Activated CD4-positive, CD25-positive, alpha-beta regulatory T cell treated with anti-CD3 and anti-CD28 coated beads, Interleukin-2, amount 50 U/mL, for 24 hours (primary cell): ENCODE measurements around the gene ADAMTS15.
"Not testable (repeated sequence)": the region's sequence is repeated elsewhere in the genome, so short reads cannot be mapped to it uniquely, and the experiment has no call there.

ENCODE experiments used
- ATAC-seq, 2 donors: fragments of 150-1000 bp; cut with Tn5 transposase; one replicate each; pipeline ENCODE4 v1.10.0; 2021; ENCODE audit warnings: mild to moderate bottlenecking in 1 of 2, moderate library complexity in 1 of 2

The ADAMTS15 gene

DNA sequence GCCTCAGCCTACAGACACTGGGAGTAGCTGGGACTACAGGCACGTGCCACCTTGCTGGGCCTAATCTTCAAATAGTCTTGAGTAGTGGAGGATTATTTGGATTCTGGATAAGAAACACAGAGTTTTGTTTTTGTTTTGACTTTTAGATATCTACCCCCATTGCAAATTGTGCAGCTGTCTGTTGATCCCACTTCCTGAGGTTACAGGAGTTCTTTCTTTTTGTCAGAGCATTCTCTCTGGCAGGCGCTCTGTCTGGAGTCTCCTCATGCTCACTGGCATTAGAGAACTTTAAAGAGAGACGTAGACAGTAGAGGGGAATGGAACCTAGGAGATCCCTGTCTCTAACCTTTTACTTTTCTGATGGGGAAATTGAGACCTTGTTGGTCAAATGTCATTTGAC is 12.3 kb upstream of the ADAMTS15 start:
- no peak for ATAC-seq

DNA sequence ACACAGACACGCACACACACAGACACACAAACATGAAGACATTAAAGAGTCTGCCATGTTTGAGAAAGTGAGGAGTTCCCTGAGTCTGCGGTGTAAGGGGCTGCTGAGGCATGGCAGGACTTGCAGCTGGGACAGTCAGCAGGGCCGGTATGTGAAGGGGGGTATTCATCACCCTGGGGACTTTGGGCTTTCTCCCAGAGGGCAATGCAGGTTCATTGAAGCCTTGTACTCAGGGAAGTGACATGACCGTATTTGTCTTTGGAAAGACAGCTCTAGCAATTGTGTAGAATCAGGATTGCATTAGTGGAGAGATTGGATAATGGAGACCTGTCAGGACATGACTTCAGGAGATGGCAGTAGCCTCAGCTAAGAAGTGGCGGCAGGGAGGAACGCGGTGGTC is 10.6 kb upstream of the ADAMTS15 start:
- no peak for ATAC-seq

DNA sequence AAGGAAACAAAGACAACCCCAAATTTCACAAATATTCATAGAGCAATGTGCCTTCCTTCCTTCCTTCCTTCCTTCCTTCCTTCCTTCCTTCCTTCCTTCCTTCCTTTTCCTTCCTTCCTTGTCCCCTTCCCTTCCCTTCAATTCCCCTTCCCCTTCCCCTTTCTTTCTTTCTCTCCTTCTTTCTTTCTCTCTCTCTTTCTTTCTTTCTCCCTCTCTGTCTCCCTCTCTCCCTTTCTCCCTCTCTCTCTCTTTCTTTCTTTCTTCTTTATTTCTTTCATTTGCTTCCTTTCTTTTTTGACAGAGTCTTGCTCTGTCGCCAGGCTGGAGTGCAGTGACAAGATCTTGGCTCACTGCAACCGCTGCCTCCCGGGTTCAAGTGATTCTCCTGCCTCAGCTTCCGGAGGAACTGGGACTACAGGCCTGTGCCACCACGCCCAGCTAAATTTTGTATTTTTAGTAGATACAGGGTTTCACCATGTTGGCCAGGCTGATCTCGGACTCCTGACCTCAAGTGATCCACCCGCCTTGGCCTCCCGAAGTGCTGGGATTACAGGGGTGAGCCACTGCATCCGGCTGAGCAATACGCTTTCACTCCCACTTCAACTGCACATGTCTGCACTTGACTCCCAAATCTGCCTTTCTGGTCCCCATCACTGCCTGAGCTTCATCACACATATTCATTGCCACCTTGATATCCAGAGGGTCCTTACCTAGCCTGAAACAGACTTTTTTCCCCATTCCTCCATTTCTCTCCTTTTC is 9.9 kb upstream of the ADAMTS15 start:
- not testable (repeated sequence) for ATAC-seq

DNA sequence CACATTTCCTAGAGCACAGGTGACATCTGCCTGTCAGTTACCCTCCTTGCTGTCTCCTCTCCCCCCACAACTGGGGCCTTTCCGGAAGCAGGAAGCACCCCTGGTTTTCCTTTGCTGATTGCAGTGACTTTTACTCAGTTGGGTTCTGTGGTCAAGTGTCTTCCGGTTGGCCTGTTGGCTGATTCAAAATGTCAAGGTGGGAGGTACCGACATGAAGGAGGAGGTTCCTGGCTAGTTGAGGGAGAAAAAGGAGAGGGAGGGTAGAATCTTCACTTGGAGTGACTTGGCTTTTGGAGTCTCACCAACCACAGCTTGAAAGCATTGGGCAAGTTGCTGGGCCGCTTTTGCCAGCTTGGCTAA is 9.3 kb upstream of the ADAMTS15 start:
- no peak for ATAC-seq

DNA sequence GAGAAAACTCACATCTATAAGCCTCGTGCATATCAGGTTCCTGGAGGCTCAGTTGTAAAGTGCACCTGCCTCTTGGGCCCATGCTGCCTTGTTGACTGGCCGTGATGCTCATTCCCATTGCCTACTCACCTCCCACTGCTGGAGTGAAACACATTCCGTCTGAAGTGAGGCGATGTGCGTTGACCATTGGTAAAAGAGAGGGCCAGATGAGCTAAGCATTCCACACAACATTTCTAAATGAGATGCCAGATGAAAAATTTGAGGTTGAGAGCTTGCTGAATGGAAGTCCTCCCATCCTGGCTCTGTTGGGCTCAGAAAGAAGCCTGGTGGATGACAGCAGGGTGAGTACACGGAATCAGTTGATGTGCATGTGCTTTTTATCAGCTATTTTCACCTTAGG is 8.6 kb upstream of the ADAMTS15 start:
- no peak for ATAC-seq

DNA sequence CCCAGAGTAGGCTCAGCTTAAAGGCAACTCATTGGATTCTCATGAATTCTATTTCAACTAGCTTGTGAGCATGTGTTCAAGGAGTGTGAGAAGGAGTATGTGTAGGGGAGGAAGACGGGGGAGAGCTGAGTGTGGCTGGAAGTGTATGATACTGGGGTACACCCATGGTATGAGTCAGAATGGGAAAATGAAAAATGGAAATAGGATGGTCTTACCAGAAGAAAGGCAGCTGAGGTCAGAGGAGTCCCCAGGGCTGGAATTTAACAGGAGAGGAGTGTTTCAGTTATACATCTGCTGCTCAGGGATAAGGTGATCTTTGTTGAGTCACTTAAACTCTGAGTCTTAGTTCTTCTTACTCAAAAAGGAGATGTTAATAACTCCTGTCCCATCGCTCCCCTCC is 6.7 kb upstream of the ADAMTS15 start:
- ATAC-seq: no peak

DNA sequence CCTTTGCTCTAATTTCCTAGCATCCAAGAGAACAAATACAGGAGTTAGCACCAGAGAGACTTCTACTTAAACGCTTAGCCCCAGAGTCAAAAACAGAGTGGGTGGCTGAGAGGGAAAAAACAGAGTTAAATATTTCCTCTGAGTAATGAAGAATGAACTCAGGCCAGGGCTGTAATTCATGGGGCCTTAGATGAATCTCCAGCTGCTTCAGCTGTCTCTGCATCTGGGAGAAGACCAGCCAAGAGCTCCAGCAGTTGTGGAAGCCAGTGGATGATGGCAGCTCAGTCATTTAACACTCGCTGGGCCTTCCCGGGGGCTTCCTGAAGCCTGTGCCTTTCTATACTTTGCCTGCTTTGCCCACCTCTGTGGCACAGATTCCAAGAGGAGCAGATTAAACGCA is 5.7 kb upstream of the ADAMTS15 start:
- ATAC-seq: no peak

DNA sequence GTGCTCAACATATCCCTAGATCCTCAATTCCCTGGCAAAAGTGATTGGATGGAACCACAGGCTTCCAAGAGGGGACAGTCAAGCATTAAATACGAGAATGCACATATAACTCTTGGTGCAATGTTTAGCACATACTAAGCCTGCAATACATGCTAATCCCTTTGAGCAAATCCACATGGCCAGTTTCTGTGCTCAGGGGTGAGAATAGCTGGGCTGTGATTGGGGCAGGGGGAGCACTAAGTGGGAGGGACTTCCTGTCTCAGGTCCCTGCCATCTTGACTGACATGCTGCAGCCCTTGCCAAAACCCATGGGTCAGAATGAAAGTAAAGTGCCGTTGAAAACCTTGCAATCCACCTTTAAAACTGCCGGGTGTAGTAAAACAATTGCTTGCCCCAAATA is 2.7 kb upstream of the ADAMTS15 start:
- ATAC-seq: no peak

DNA sequence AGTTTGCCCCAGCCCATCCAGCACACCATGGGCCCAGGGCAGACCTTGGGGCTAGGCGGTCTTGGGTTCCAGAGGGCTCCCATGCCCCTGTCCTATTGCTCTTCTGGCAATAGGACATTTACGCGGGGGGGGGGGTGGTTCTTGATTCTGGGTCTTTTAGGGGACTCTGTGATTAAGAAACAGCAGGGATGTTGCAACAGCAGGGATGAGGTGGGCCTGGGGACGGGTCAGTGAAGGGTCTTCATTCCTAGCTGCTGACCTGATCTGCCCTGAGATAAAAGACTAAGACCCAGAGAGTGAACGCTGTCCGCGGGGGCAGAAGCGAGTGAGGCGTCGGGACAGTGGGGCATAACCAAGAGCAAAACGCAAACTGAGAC is 418 bp upstream of the ADAMTS15 start:
- ATAC-seq: no peak

DNA sequence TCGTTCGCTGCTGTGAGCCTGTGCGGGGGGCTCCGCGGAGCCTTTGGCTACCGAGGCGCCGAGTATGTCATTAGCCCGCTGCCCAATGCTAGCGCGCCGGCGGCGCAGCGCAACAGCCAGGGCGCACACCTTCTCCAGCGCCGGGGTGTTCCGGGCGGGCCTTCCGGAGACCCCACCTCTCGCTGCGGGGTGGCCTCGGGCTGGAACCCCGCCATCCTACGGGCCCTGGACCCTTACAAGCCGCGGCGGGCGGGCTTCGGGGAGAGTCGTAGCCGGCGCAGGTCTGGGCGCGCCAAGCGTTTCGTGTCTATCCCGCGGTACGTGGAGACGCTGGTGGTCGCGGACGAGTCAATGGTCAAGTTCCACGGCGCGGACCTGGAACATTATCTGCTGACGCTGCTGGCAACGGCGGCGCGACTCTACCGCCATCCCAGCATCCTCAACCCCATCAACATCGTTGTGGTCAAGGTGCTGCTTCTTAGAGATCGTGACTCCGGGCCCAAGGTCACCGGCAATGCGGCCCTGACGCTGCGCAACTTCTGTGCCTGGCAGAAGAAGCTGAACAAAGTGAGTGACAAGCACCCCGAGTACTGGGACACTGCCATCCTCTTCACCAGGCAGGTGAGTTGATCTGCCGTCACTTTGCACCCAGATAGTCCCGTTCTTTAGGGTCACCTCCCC is 1.0 kb downstream of the ADAMTS15 start:
- no peak for ATAC-seq

DNA sequence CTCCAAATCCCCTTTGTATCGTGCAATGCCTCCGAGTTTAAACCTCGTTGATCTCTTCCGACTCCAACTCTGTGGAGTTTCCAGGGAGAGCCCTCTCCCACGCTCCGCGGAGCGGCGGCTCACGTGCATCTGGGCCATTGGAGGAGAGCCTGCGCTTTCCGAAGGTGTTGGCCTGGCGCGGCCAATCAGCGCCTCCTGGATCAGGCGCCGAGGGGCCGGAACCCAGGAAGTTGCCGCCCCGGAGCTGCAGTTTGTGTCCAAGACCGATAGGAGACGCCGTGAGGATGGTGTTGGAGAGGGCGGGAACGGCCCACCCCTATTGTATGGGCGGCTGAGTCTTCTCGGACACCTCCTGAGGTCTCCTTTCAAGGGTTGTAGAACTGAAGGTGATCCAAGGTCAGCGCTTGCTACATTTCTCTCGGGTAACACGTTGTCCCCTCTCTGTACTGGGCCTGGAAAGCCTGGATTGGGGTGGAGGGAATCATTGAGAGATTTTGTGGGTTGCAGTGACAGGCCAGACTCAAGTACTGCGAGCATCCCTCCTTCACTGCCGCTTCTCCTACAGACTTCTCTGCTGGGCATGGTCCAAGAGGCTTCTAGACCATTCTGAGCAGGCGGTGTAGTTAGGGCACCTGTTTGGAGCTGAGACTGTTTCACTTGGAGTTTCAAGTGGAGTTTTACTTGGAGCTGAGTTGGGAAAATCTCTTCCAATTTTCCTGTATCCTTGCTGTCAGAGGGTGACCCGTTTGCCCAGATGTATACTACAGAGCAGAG is 1.7 kb downstream of the ADAMTS15 start:
- no peak for ATAC-seq

DNA sequence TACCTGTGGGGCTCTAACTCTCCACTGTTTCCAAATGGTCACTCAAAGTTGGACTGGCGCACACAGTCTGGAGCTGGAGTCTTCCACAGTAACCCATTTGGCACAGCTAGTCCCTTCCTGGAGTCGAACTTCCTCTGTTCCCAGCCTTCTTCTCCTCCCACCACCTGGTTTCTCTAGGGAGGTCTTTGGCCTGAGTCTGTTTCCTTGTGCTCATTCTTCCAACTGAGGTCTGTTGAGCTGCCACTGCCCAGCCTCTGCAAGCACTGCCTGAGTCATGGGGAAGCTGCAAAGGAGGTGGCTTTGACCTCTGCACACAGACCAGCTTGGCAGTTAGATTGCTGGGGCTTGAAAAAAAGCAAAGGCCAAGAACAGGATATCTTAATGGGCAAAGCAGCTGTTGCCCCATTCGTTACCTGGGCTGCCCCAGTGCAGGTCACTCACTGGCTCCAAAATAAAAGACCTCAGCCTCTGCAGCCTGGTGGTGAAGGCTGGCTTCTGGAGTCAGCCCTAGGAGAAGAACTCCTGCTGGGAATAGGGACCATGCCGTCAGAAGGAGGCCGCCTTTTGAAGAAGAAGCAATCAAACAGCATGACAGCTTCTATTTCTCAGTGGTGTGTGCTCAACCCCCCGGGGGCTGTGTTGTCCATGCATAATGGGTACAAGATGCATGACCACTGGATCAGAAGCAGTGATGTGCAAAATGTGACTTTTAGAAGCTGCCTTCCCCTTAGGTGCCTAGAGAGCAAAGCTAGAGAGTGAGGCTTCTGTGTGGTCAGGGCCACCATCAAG is 3.0 kb downstream of the ADAMTS15 start:
- no peak for ATAC-seq

DNA sequence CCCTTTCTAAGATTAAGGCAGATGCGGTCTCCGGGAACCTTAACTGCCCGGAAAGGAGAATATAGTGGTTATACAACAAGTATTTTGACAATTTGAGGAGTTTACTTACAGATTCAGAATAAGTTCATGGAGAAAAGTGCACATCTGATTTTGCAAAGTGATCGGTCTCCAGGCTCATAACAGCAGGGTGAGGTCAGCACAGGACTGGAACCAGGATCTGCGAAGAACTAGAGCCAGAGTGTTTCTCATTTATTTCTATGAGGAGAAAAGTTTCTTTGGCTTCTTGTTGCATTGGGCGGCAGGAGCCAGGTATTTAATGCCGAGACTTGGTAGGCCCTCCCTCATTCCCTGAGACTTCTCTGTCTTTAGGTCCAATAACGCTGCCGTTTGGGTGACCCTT is 3.7 kb downstream of the ADAMTS15 start:
- no peak for ATAC-seq

DNA sequence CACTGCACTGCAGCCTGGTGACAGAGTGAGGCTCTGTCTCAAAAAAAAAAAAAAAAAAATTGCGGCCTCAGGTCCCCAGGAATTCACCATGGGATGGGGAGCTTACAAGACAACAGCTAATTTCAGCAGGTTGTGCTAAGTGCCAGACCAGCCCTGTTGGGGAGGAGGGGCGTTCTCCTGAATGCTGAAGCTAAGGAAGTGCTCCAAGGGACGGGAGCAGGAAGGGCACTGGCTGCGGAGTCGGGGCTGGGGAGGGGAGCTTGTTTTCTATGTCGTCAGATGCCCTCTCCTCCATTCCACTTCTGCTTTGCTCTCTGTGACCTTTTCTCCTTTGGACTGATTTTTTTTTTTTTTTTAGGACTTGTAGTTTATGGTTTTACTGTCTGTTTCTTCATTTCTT is 4.5 kb downstream of the ADAMTS15 start:
- no peak for ATAC-seq

DNA sequence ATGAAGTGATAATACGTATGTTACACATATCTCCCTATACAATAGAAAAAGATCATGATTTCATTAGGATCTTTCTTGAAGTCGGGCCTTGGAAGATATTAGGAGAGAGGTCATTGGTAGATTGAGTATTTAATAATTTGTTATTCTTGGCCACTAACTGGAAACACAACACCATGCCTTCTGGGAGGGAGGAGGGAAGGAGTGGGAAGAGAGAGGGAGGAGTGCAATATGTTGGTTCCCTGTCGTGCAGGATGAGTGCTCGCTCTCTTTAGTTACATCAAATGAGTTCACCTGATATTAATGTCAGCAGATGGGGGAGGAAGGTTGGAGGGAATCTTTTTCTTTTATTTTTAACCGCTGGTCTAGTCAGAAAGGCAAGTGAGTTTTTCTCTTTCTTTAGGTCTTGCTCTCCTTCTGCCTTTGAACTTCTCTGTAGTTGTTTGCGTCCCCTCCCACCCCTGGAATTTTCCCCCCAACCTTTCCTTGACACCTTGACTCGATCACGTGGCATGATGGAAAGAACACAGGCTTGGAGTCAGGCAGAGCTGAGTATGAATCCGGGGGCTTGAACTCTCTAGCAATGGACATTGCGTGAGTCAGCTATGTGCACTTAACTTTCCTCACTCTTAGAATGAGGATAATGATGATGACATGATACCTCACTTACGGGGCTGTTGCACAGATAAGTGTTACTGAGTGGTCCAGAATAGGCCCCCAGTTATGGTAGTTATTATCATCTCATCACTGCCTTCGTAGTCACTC is 6.2 kb downstream of the ADAMTS15 start:
- no peak for ATAC-seq

DNA sequence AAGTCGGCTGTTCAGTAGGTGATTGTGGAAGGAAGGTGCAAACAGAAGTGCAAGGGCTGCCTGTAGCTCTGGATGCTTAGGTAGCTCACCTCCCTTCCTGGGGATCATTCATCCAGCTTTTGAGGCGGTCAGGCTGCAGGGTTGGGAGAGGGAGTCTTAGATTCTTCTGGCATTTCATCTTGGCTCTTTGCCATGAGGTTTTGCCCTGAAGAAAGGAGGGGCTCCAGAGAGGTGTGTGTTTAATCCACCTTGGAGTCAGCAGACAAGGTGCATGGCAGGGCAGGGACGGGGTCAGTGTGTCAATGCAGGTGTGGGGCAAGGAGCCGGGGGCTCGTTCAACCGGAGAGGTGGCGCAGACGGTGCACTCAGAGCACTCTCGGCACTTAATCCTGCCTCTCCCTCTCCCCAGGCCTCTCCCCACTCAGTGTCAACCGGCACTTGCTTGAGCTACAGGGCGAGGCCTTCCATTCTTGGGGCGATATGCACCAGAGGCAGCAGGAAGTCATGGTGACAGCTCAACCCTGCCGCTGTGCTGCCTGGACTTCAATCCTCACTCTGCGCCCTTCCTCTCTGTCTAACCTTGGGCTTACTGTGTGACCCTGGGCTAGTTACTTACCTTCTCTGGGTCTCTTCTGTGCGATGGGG is 7.2 kb downstream of the ADAMTS15 start:
- no peak for ATAC-seq

DNA sequence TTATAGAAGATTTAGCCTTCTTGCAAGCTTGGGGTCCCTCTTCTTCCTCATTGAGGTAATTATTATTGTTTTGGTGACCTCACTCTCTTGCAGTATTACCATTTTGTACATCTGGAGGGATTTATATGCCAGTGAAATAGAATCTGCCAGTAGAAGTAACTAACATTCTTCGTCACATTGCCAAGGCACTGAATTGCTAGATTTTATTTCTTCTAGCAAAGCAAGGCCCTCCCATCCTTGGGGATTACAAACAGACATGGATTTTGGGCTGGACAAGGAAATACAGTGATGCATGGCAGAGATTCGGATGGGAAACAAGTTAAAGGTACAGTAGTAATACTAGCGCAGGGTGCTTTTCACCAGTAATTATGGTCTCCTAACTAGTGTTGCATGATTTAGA is 7.8 kb downstream of the ADAMTS15 start:
- ATAC-seq: no peak

DNA sequence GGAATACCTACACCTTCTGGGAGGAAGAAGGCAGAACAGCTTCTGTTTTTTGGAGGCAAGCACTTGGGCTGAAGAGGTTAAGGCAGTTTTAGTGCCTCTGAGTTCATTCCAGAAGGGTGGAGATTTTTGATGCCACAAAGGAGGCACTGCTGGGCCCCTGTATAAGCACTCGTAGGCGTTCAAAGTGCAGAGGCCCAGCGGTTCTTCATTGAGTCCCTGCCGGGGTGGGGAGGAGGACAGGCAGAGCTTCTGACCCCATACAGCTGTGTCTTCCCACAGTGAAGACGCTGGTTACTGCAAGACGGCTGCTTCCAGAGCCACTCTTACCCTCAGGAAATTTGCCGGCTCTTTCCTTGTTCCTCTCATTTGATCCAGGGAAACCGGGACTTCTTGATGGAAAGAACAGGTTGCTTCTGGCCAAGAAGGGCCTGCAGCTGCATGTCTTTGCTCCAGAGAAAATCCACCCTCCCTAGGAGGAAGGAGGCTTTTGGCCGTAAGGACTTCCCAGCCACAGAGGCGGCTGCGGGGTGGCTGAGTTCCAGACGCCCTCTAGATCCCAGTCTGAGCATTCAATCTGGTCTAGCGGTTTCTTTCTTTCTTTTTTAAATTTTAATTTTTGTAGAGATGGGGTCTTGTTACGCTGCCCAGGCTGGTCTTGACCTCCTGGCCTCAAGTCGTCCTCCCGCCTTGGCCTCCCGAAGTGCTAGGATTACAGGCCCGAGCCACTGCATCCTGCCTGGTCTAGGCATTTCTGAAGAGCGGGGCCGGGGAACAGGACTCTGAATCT is 9.4 kb downstream of the ADAMTS15 start:
- no peak for ATAC-seq

DNA sequence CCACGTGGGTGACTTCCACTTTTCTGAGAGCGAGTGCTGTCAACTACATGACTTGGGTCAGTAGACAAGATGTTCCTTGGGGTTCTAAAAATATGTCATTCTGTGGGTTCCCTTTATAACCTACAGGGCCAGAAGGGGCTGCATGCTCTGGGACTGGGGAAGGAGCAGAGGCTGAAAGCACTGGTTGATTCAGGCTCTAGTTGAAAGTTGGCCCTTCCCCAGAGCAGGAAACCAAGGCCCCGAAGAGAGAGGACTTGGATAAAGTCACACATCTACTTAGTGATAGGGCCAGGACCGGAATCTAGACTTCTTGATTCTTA is 9.9 kb downstream of the ADAMTS15 start:
- no peak for ATAC-seq

DNA sequence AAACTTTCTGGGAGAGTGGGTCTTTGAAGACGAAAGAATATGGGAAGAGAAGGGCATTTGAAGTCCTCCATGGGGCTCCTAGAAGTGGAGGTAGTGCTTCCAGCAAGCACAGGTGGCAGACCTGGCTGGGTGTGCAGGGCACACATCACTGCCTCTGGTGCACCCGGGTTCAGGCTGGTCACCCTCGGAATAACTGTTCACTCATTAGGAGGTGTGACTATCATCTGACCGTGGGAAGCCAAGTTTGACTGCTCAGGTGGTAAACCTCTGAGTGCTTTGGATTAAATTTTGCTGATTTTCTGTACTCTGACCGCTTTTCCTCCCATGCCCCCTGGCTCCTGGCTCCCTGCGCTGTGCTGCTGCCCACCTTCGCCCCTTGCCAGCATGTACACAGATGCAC is 11.1 kb downstream of the ADAMTS15 start:
- no peak for ATAC-seq
